Islet of Langerhans (tissue), 1 donor: ENCODE results near the gene NUP50.

ENCODE experiments used
- FAIRE-seq: peaks from one replicate; lab custom pipeline; 2011; peaks lifted over from hg19 to GRCh38; lab: Jason Lieb, UNC

Gene NUP50

DNA sequence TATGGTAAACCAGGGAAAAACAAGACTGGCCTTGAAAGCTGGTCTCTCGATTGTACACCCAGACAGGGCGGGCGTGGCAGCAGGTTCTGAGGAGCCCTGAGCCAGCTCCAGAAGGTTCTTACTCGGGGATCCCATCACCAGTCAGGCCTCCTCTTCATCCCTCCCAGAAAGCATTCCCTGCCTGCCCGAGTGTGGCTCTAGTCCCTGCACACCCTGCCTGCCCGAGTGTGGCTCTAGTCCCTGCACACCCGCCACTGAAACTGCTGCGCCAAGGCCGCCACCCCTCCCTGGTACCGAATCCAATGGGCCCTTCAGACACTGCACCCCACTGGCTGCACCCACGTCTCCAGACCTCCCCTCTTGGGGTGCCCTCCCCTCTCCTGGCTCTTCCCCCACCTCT lies 46.9 kb downstream of the NUP50 start:
- no peak for FAIRE-seq

DNA sequence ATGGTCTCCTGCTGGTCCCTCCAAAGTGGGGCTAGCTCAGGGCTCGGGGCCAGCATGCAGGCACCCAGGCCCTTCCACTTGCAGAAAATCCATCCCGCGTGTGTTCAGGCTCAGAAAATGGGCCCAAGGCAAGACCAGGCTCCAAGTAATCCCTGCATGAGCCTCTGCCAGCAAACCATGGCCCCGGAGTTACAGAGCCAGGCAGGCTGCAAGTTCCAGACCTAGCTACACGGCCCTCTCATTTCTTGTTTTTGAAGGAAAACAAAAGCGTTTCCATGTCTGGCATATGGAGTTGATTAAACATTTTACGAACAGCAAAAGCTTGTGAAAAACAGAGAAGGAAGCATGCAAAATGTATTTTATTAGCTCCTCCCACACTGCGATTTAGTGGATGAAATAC lies 47.3 kb downstream of the NUP50 start:
- FAIRE-seq: no peak

DNA sequence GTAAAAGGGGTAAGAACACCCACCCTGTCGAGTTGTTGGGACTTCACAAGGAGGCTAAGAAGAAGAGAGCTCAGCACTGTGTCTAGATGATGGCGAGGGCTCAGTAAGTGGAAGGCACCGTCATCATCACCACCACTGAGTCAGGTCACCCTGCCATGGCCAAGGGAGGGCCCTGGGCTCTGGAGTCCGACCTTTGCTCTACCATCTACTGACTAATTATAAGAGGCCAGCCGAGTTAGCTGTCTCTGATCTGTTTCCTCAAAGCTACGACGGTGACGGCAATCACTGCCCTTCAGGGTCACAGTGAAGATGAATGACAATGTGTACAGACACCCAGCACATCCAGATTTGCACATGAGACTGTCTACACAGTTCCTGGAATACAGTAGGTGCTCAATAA lies 47.7 kb downstream of the NUP50 start:
- no peak for FAIRE-seq

DNA sequence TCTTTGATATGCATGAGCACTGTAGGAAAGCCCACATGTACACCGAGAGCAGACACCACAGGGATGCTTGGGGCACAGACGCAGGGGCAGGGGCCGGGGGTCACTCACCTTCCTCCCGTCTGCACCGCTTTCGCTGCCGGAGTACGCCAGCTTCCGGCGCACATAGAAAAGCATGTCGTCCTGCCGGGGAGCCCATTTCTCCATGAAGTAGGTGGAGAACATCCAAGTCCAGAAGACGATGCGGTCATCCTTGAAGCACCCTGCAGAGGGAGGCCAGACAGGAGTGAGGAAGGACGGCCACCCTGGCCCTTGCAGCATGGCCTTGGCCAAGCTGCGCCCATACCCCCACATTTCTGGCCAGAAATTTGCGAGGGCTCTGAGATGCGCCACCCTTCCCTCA lies 48.1 kb downstream of the NUP50 start:
- FAIRE-seq: no peak

DNA sequence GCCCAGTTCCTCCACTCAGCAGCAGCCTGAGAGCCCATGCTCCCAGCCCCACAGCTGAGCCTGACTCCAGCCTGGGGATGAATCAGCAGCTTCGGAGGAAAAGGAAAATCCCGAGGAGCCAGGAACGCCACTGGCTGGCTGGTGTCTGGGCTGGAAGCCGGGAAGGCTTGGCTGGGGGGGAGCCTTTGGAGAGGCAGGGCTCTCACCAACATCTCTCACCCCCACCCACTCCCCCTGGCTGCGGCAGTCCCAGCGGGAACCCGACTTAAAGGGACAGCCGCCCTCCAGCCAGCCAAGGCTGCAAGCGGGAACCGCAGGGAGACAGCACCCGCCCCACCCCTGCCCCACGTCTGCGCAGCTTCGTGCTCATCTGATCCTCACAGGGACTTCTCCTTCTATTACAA lies 48.6 kb downstream of the NUP50 start:
- no peak for FAIRE-seq

DNA sequence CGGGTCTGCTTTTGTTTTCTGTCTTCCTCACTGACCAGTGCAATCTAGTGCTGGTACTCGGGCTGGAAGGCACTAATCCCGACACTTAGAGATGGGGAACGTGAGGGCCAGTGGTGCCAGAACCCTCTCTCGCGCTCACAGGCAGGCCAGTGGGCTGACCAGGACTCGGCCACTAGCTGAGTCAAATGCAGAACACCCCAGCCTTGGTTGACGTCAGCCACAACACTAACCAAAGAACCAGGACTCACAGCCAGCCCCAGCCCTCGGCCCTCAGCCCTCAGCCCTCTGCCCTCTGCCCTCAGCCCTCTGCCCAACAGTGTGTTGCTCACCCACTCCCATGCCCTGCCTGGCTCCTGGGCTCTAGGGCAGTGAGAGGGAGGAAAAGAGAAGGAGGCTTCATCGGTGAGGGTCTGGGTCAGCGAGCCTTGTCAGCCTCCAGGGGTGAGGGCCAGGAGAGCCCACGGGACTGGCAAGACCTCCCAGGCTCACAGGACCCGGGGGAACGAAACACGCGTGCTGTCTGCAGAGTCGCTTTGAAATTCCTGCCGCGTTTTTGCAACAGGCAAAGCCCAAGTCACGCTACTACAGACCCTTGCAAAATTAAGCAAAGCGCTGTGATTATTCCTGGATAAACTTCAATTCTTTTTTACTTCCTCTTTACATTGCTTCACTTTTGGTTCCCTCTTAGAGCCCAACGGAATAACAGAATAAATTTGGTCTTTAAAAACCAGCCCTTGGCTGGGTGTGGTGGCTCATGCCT lies 49.4 kb downstream of the NUP50 start:
- no peak for FAIRE-seq

DNA sequence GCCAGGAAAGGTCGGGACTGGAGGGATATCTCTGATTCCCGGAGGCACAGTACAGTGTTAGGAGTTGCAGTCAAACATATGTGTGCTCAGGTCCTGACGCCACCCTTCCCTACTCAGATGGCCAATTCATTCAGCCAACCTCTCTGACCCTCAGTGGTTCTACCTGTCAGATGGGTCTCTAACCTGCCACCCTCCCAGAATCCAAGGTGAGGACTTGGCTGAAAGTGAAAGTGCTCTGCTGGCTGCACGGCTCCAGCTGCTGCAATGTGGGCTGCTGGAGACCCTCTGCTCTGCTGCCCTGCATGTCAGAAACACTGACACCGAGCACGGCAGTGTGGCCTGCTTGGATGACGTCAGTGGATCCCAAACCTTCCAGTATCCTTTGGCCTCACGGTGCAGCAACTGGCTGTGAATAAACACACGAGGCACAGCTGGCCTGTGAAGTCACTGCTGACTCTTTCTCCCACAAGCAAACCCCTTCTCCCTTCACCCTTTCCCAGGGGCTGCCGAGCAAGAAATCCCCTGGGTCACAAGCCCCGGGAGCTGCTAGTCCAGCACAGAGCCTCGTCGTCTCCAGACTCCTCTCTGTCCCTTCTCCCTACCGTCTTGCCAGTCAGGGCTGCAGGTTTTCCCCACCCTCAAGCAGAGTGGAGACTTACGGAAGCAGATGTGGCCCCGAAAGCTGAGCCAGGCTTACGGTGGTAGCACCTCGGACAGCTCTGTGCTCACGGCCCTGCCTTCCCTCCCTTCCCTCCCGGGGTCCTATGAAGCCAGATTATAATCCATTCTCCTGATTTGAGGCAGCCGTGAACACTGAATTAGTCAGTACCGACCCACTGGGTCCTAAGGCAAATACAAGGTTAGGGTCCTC lies 52.6 kb downstream of the NUP50 start:
- no peak for FAIRE-seq

DNA sequence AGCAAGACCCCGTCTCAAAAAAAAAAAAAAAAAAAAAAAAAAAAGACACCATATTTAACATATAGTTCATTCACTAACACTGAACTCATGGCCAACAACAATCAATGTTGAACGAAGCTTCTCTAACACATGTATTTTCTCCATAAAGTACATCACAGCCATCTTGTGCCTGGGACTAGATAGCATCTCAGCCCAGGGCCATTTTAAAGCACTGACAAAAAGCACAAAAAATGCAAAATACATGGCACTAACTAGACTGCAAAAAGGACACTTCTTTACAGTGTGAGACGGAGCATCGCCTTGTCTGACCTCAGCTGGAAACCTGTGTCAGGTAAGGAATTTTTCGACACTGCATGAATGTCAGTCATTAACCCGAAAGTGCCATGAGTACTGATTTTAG lies 53.6 kb downstream of the NUP50 start:
- FAIRE-seq: no peak

DNA sequence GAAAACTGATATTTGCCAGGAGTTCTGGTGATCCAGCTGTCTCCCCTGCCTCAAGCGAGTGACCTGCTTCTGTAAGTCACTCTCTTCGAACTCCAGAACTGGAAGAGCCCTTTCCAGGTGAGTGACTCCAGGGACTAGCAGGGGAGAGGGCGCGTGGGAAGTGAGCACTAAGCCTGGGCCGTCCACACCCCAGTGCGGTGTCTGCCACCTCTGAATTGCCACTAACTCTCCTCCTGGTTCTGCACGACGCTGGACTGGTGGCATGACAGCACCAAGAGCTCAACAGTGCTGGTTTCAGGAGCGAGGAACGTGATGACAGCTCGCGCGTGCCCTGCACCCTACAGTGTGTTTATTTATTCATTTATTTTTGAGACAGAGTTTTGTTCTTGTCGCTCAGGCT lies 54.1 kb downstream of the NUP50 start:
- FAIRE-seq: no peak

DNA sequence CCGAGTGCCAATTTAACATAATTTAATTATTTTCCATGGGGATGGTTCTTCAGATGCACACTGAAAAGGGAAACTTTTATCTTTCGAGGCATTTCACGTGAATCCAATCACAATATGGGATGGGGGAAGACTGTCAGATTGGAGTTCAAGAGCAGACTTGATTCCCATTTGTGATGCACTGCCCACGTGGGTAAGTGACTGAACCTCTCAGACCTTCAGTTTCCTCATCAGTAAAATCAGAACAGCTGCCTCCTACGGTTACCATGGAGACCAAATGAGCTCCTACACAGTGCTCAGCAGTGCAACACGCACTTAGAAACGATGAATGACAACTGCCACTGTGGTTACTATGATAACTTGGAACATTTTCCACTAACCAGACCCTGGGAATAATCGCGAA lies 55.3 kb downstream of the NUP50 start:
- FAIRE-seq: no peak

DNA sequence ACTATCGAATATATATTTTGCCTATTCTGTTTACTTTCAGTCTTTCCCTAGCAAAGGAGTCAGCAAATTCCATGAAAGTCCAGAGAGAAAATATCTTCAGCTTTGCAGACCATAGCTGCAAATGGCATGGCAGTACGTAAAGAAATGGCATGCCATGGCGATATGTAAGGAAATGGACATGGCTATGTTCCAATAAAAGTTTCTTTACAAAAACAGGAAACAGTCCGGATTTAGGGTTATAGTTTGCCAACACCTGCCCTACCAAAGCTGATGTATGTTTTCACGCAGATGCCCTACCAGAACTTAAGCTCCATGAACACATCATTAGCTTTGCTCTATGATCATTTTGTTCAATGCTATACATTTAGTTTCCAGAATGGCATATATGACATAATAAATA lies 57.5 kb downstream of the NUP50 start:
- no peak for FAIRE-seq

DNA sequence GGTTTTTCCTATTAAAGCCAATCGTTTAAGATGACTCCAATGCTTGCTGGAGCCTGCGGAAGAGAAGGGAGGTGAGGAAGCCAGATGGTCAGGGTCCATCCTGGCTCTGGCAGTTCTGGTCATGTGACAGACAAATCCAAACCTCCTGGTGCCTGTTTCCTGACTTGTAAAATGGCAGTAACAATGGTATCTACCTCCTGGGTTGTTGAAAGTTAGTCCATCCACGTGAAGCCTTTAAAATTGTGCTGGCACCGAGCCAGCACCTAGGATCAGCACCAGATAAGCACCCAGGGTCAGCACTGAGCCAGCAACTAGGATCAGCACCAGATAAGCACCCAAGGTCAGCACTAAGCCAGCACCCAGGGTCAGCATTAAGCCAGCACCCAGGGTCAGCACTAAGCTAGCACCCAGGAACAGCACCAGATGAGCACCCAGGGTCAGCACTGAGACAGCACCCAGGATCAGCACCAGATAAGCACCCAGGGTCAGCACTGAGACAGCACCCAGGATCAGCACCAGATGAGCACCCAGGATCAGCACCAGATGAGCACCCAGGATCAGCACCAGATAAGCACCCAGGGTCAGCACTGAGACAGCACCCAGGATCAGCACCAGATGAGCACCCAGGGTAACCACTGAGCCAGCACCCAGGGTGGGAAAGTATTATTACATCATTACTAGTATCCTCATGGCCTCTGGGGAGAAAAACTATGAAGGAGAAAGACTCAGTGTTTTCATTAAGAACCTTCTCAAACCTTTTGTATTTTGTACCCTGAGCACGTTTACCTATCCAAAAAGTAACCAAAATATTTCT lies 59.8 kb downstream of the NUP50 start:
- FAIRE-seq: no peak

DNA sequence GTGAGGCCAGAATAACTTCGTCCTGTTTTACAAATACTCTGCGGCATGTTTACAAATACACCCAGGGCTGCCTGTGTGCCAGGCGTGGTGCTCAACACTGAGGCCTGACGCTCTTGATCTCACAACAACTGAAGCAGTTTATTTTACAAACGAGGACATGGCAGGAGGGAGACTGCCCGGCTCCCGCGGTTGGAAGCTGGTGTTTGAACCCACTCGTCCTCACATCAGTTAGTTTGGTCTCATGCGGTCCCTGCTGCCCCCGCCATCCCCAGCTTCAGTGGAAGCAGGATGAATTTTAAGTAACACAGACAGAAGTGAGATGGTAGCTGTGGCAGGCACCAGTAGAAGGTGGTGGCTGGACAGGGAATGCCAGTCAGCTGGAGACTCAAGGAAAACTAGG lies 60.6 kb downstream of the NUP50 start:
- no peak for FAIRE-seq

DNA sequence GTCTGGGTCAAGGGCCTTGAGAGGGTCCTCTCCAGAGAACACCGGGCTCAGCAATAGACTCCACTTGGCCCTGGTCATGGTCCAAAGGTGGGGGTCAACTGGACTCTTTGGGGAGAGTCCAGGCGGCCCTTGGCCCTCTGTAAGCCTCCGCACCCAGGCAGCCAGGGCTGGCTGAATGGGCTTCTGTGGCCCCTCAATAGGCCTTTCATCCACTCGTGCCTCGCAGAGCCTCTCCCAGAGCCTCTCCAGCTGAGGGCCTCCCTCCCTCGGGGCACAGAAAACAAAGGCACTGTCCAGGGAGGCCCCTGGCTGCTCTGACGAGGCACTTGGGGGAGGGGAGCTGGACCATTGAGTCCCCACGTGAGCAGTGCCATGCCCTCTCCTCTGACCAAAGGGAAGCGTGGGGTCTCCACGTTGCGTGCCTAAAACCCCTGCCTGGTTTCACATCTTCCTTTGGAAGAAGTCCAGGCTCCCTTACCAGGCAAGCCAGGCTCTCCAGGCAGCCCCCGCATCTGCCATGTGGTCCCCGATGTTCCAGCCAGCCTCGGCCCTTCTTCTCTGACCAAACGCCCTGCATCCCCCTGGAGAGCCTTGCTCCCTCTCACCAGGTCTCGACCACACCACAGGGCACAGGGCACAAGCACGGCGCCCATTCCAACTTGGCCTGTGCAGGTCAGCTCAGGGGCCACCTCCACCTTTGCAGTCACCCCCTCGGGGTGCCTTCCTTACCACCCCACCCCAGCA lies 61.4 kb downstream of the NUP50 start:
- no peak for FAIRE-seq

DNA sequence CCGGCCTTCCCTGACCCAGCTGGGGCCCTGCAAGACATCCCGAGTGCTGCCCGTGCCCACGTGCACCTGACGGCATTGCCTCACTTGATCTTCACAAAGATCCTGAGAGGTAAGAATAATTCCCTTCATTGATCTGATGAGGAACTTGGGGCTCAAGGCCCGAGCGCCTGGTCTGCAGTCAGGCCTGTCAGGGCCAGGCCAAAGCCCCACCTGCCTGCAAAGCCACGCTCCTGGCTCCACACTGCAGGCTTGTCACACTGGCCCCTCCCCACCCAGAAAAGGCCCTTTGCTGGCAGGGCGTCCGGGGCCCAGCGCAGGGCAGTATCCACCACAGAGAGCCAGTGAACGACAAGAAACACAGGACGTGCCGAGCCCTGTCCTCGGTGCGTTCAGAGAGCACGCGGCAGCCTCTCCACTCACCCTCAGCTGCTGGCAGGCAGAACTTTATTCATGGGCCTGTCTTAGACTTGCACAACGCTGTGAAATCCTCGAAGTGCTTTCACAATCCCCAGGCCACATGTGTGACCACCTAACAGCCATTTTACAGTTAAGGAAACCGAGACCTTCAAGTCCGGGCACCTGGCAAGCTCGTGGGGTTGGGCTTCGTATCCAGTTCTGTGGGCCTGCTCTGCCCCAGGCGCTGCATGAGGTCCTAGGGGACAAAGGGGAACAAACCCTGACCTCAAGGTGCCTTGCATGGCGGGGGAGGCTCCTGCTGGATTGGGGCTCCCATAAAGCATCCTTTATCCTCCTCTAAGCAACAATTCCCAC lies 62.2 kb downstream of the NUP50 start:
- FAIRE-seq: no peak

DNA sequence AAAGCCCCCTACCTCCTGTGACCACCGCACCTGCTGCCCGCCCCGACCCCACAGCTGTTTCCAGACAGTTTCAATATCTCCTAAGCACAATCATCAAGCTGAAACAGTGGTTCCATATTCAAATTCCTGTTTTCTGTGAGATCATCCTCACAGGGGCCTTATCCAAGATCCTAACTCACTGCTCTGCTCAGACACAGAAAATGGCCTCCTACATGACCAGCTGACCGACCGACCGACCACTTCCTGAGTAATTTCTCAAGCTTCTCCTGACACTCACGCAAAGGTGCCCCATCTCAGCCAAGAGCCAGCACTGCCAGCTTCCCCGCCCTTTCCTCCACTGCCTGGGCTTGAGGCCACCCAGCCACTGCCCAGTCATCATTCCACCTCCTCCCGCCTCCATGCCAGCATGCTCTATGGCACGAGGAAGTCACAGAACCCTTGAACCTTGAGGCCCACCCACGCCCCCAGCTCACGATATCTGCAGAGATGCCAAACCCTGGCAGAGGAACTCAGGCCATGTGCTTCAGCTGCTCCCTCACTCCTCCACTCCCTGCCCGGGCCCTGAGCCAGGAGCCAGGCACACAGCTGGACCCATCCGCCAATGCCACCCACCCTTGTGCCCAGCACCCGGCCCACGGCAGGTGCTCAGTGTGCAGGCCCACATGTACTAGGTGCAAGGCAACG lies 62.9 kb downstream of the NUP50 start:
- no peak for FAIRE-seq

DNA sequence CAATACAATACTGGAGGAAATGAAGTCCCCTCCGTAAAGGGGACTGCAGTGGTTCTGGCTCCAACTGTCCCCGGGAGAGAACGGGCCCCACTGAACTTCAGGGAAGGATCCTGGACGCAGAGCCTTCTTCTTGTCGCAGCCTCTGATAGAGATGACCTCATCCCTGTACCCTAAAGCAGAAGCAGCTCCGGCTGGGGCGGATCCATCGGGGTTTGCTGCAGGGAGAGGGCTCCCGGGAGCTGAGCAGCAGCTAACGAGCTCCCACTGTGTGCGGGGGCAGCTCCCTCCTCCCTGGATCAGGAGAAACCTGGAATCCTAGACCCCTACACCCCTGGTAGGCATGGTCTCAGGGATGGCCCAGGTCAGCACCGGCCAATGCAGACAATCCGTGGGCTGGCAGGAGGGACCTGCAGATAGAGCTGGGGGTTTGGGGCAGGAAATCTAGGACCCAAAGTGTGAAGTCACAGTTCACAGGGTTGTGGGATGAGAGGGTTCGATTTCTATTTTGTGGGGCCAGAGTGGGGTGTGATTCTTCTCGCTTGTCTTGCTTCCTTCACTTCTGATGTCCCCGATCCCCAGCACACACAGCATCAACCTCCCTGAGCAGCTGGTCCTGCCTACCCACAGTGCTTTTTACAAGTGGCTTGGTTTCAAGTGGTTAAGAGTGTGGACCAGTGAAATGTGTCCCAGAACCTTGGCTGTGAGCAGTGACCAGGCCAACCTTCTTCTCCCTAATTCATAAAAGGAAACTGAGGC lies 64.1 kb downstream of the NUP50 start:
- no peak for FAIRE-seq

DNA sequence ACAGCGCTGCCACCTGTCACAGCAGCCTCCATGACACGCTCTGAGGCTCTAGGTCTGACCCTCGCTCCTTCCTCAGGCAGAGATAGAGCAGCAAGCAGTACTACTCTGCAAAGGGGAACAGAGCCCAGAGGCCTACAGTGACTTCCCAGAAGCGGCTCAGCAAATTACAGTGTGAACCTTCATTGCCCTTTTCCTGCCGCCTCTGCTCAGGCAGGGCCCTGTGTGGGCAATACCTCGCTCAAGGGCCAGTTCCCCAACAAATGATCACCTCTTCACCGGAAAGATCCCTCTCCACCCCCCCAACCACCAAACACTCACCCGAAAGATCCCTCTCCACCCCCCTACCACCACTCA lies 64.7 kb downstream of the NUP50 start:
- no peak for FAIRE-seq

DNA sequence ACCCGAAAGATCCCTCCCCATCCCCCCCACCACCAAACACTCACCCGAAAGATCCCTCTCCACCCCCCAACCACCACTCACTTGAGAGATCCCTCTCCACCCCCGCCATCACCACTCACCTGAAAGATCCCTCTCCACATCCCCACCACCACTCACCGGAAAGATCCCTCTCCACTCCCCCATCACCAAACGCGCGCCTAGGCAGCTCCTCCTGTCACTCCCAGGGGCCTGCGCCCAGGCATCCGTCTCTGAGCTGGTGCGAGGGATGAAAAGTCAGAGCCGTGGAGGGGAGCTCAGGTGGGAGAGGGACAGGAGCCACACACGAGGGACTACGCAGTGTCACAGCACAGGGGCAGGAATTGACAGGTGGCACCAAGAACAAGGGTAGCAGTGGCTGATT lies 65.5 kb downstream of the NUP50 start:
- no peak for FAIRE-seq

DNA sequence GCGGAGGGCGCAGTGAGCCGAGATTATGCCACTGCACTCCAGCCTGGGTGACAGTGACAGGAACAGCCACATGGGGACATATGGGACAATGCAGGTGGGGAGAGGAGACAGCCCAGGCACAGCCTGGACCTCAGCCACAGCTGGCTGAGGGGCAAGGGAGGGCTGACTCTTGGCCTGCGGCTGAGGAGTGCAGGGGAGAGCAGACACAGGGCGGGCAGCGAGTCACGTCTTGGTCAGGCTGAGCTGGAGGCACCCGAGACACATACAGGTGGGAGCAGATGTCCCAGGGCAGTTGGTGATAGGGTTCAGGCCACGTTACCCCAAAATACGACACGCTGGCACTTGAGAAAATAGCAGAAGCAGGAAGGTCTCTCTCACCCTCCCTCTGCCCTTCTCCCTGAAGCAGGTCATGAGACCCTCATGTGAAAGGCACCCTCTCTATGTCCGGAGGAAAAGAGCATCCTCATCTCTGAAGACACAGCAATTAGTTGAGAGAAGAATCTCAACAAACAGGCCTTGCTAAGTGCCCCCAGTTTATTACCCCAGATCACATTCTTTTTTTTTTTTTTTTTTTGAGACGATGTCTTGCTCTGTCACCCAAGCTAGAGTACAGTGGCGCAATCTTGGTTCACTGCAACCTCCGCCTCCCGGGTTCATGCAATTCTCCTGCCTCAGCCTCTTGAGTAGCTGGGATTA lies 66.4 kb downstream of the NUP50 start:
- FAIRE-seq: no peak
